Measurements from ENCODE around the gene STIMATE.

STIMATE gene

GRCh38 chr3:52912885-52913731 is 15.8 kb upstream of the STIMATE start:
- no peak overlapping the region for H3K4me3 ChIP-seq (ENCODE audit: low read depth, low read length)
- in situ Hi-C loops (cut with HindIII; ENCODE audit: low sequenced_read_pairs), result no loop called here
- DNase-seq (ENCODE audit: low read depth, low spot score), result no peak
- no peak for TF ChIP-seq CTCF (IDR thresholded peaks at IDR 0.05; ENCODE audit: low read depth, low read length)

DNA sequence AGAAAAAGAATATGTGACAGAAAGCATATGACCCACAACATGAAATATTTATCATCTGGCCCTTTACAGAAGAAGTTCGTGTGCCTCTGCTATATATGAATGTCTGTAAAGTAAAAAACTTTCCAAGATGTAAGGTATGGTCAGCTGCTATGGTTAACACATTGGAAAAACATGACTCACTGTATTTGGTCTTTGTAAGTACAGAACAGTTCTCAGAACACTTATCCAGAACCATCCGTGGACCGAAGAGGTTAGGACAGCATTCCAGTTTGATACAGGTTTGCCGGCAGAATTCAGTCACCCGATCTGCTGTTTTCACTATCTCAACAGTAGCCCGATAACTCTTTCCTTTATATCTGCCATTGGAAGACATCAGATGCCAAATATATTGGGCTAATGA is 13.5 kb upstream of the STIMATE start:
- H3K4me3 ChIP-seq (ENCODE audit: low read depth, low read length), result no peak overlapping the region
- in situ Hi-C loops (cut with HindIII; ENCODE audit: low sequenced_read_pairs), result no loop called here
- no peak for TF ChIP-seq CTCF (IDR thresholded peaks at IDR 0.05; ENCODE audit: low read depth, low read length)
- no peak for DNase-seq (ENCODE audit: low read depth, low spot score)

GRCh38 chr3:52907497-52907896 is 10.1 kb upstream of the STIMATE start:
- no peak for DNase-seq (ENCODE audit: low read depth, low spot score)
- H3K4me3 ChIP-seq (ENCODE audit: low read depth, low read length), result no peak overlapping the region
- in situ Hi-C loops (cut with HindIII; ENCODE audit: low sequenced_read_pairs), result no loop called here
- TF ChIP-seq CTCF (IDR thresholded peaks at IDR 0.05; ENCODE audit: low read depth, low read length), result no peak

GRCh38 chr3:52904552-52904951 is 7.2 kb upstream of the STIMATE start:
- no peak overlapping the region for H3K4me3 ChIP-seq (ENCODE audit: low read depth, low read length)
- TF ChIP-seq CTCF (IDR thresholded peaks at IDR 0.05; ENCODE audit: low read depth, low read length), result no peak
- in situ Hi-C loops (cut with HindIII; ENCODE audit: low sequenced_read_pairs), result no loop called here
- no peak for DNase-seq (ENCODE audit: low read depth, low spot score)

GRCh38 chr3:52904000-52904399 is 6.7 kb upstream of the STIMATE start:
- no peak for DNase-seq (ENCODE audit: low read depth, low spot score)
- in situ Hi-C loops (cut with HindIII; ENCODE audit: low sequenced_read_pairs), result no loop called here
- H3K4me3 ChIP-seq (ENCODE audit: low read depth, low read length), result no peak overlapping the region
- TF ChIP-seq CTCF (IDR thresholded peaks at IDR 0.05; ENCODE audit: low read depth, low read length), result no peak

DNA sequence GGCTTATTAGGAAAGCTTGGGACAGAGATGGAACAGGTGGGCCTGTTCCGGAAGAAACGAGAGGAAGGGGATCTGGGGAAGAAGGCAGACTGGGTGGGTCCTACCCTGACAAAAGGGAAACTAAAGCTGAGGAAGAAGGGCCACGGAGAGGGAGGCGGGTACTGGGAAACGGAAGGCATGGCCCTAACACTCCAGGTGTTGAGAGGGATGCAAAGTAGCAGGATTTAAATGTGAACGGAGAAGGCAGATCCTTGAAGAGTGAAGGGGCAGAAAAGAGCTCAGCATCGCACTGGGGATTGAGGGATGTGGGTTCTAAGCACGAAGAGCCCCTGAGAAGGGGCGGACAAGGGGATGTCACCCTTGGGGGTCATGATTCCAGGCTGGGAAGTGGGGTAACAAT is 735 bp downstream of the STIMATE start:
- no peak for TF ChIP-seq CTCF (IDR thresholded peaks at IDR 0.05; ENCODE audit: low read depth, low read length)
- in situ Hi-C loops (cut with HindIII; ENCODE audit: low sequenced_read_pairs), result no loop called here
- no peak for DNase-seq (ENCODE audit: low read depth, low spot score)
- H3K4me3 ChIP-seq (ENCODE audit: low read depth, low read length), result peak overlapping the region; percentile 70
